DOHH2 (cell line): ENCODE data around the gene IGFBP3.
"Not testable (repeated sequence)": the region's sequence is repeated elsewhere in the genome, so short reads cannot be mapped to it uniquely, and the experiment has no call there.

ENCODE experiments used
- H3F3A ChIP-seq: fragments of 200-600 bp; sonication (generic), shearing (Covaris generic); 2 replicates; pipeline ENCODE4 v1.6.0; 2016; ENCODE audit warnings: antibody characterized with exemption, mild to moderate bottlenecking; ENCODE audit not compliant: control insufficient read depth, insufficient read depth
- H3K27ac ChIP-seq: fragments of 200-600 bp; sonication (generic); 2 replicates; pipeline ENCODE4 v1.5.1; 2014; ENCODE audit warnings: low read depth, mild to moderate bottlenecking, low read length, moderate library complexity
- H3K27me3 ChIP-seq: fragments of 200-600 bp; sonication (generic); 2 replicates; pipeline ENCODE4 v1.6.1; 2014; ENCODE audit warnings: mild to moderate bottlenecking, low read length, mixed read lengths; ENCODE audit not compliant: control insufficient read depth
- H3K36me3 ChIP-seq: fragments of 200-600 bp; sonication (generic); 2 replicates; pipeline ENCODE4 v1.6.1; 2014; ENCODE audit warnings: mild to moderate bottlenecking, low read length, moderate library complexity, mixed read lengths; ENCODE audit not compliant: control insufficient read depth
- H3K4me1 ChIP-seq: fragments of 200-600 bp; sonication (generic); 2 replicates; pipeline ENCODE4 v1.6.1; 2014; ENCODE audit warnings: mild to moderate bottlenecking, low read length, mixed read lengths; ENCODE audit not compliant: control insufficient read depth
- H3K4me2 ChIP-seq: fragments of 200-600 bp; sonication (generic); 2 replicates; pipeline ENCODE4 v1.6.0; 2014; ENCODE audit warnings: mild to moderate bottlenecking, low read length, moderate library complexity
- H3K4me3 ChIP-seq: fragments of 200-600 bp; sonication (generic); 2 replicates; pipeline ENCODE4 v1.5.1; 2014; ENCODE audit warnings: mild to moderate bottlenecking, low read length, mixed read lengths
- H3K79me2 ChIP-seq: fragments of 200-600 bp; sonication (generic); 2 replicates; pipeline ENCODE4 v1.6.1; 2014; ENCODE audit warnings: mild to moderate bottlenecking, low read length, mixed read lengths; ENCODE audit not compliant: control insufficient read depth
- H3K9me2 ChIP-seq: fragments of 200-600 bp; sonication (generic); replicated peaks from 2 replicates; pipeline ENCODE4 v1.6.1; 2014; ENCODE audit warnings: mild to moderate bottlenecking, low read length, mixed read lengths; ENCODE audit not compliant: control insufficient read depth
- H3K9me3 ChIP-seq: fragments of 200-600 bp; sonication (generic); 2 replicates; pipeline ENCODE4 v1.6.1; 2014; ENCODE audit warnings: antibody characterized with exemption, low read length, mixed read lengths; ENCODE audit not compliant: control insufficient read depth, insufficient read depth
- H4K20me1 ChIP-seq: fragments of 200-600 bp; sonication (generic); 2 replicates; pipeline ENCODE4 v1.6.0; 2014; ENCODE audit warnings: low read depth, mild to moderate bottlenecking, antibody characterized with exemption, low read length, moderate library complexity; ENCODE audit not compliant: control insufficient read depth, insufficient read depth
- CTCF ChIP-seq: fragments of 200-600 bp; sonication (generic); IDR thresholded peaks from one replicate; pipeline ENCODE4 v1.5.1; 2014; ENCODE audit warnings: antibody characterized with exemption, mild to moderate bottlenecking, low read depth, low read length; ENCODE audit not compliant: poor library complexity, severe bottlenecking
- EZH2phosphoT487 ChIP-seq: fragments of 200-600 bp; sonication (generic); IDR thresholded peaks from 2 replicates; pipeline ENCODE4 v1.6.1; 2017; ENCODE audit warnings: borderline replicate concordance, mild to moderate bottlenecking, antibody characterized with exemption, low read length, moderate library complexity, mixed read lengths

Gene IGFBP3

DNA sequence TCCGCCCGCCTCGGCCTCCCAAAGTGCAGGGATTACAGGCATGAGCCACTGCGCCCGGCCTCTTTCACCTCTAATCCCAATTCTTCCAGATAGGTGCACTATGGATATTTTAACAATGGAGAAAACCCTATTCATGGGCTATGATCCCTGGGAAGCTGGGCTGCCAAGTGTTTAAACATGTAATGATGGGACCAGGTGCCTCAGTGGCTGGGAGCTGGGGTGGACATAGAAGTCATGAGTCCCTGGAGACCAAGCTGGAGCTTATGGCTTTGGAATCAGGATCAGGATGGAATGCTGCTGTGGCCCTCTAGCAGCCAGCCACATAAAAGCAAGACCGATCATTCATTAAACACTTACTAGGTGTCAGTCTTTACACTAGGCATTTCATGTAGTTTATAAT lies 41.8 kb upstream of the IGFBP3 start:
- H3K79me2 ChIP-seq, result no peaks in the 10 kb centered on the region
- H3F3A ChIP-seq, result no peaks in the 10 kb centered on the region
- H3K36me3 ChIP-seq, result no peaks in the 10 kb centered on the region
- no peaks in the 10 kb centered on the region for H4K20me1 ChIP-seq
- no peaks in the 10 kb centered on the region for H3K9me2 ChIP-seq
- no peaks in the 10 kb centered on the region for H3K27me3 ChIP-seq
- H3K27ac ChIP-seq, result no peak overlapping the region
- no peaks in the 10 kb centered on the region for H3K4me1 ChIP-seq
- no peak overlapping the region for H3K4me3 ChIP-seq
- H3K9me3 ChIP-seq, result no peaks in the 10 kb centered on the region
- no peak for TF ChIP-seq CTCF
- no peak for TF ChIP-seq EZH2phosphoT487
- H3K4me2 ChIP-seq, result no peak overlapping the region

DNA sequence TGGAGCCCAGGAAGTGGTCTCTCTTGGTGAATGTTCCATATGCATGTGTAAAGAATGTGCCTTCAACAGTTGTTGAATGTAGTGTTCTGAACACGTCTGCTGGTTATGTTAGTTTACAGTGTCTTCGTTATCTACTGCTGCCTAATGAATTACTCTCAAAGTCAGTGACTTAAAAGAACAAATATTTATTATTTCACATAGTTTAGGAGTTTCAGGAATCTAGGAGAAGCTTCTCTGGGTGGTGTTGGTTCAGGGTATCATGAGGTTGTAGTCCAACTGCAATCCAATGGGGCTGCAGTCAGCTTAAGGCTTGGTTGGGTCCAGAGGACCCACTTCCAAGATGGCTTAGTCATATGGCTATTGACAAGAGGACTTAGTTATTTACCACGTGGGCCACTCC lies 36.6 kb upstream of the IGFBP3 start:
- TF ChIP-seq CTCF (no peak), EZH2phosphoT487 (no peak)
- Histone ChIP-seq H3F3A (no peaks in the 10 kb centered on the region), H3K36me3 (no peaks in the 10 kb centered on the region), H4K20me1 (no peaks in the 10 kb centered on the region), H3K4me1 (no peaks in the 10 kb centered on the region), H3K27ac (no peak overlapping the region), H3K9me3 (no peaks in the 10 kb centered on the region), H3K4me3 (no peak overlapping the region), H3K27me3 (no peaks in the 10 kb centered on the region), H3K79me2 (no peaks in the 10 kb centered on the region), H3K9me2 (no peaks in the 10 kb centered on the region), H3K4me2 (no peak overlapping the region)

- no peaks in the 10 kb centered on the region for H3K9me2 ChIP-seq
- H3K79me2 ChIP-seq, result no peaks in the 10 kb centered on the region
- H3K27ac ChIP-seq, result no peak overlapping the region
- no peaks in the 10 kb centered on the region for H3F3A ChIP-seq
- H3K36me3 ChIP-seq, result no peaks in the 10 kb centered on the region
- no peaks in the 10 kb centered on the region for H3K27me3 ChIP-seq
- H3K9me3 ChIP-seq, result no peaks in the 10 kb centered on the region
- H3K4me2 ChIP-seq, result no peak overlapping the region
- no peaks in the 10 kb centered on the region for H3K4me1 ChIP-seq
- no peaks in the 10 kb centered on the region for H4K20me1 ChIP-seq
- H3K4me3 ChIP-seq, result no peak overlapping the region
- no peak for TF ChIP-seq EZH2phosphoT487
- TF ChIP-seq CTCF, result no peak
Measured at GRCh38 chr7:45955286-45955685, 34.2 kb upstream of the IGFBP3 start.

DNA sequence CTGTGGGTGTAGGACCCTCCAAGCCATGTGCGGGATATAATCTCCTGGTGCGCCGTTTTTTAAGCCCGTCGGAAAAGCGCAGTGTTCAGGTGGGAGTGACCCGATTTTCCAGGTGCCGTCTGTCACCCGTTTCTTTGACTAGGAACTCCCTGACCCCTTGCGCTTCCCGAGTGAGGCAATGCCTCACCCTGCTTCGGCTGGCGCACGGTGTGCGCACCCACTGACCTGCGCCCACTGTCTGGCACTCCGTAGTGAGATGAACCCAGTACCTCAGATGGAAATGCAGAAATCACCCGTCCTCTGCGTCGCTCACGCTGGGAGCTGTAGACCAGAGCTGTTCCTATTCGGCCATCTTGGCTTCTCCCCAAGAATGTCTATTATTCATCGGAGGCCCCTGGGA lies 32.0 kb upstream of the IGFBP3 start:
- not testable (repeated sequence) for H3K36me3 ChIP-seq, H4K20me1 ChIP-seq, H3K4me3 ChIP-seq, H3K4me1 ChIP-seq, H3K27ac ChIP-seq, H3K4me2 ChIP-seq, H3K9me3 ChIP-seq, H3F3A ChIP-seq, H3K79me2 ChIP-seq, H3K27me3 ChIP-seq, H3K9me2 ChIP-seq
